SJSA1 (cell line): ENCODE measurements around the gene KAZN. TPM values are rescaled to one million over a fixed set of nuclear protein-coding genes. Genes with fewer than 3 reads are reported as not detected.

Experiments
- DNase-seq, 2 experiments: peaks; one replicate each; pipeline ENCODE4 v3.0.0-alpha.2; 2015 to 2020; ENCODE audit warnings: low spot score in 2 of 2, low read depth in 1 of 2
- H3K27ac ChIP-seq: fragments of 250-450 bp; sonication (Bioruptor Pico); 2 replicates; pipeline ENCODE4 v1.5.1; 2020; ENCODE audit warnings: mild to moderate bottlenecking, moderate library complexity
- H3K27me3 ChIP-seq: fragments of 250-450 bp; sonication (Bioruptor Pico); replicated peaks from 2 replicates; pipeline ENCODE4 v1.5.1; 2020; ENCODE audit warnings: mild to moderate bottlenecking, moderate library complexity
- H3K36me3 ChIP-seq: fragments of 250-450 bp; sonication (Bioruptor Pico); 2 replicates; pipeline ENCODE4 v1.5.1; 2020; ENCODE audit warnings: mild to moderate bottlenecking
- H3K4me1 ChIP-seq: fragments of 250-450 bp; sonication (Bioruptor Pico); replicated peaks from 2 replicates; pipeline ENCODE4 v1.6.1; 2021; ENCODE audit warnings: mild to moderate bottlenecking
- H3K4me3 ChIP-seq: fragments of 250-450 bp; sonication (Bioruptor Pico); 2 replicates; pipeline ENCODE4 v1.5.1; 2020; ENCODE audit warnings: mild to moderate bottlenecking
- H3K9me3 ChIP-seq: fragments of 250-450 bp; sonication (Bioruptor Pico); replicated peaks from 2 replicates; pipeline ENCODE4 v1.5.1; 2020; ENCODE audit warnings: mild to moderate bottlenecking
- total RNA-seq: library from RNA; depleted of rRNA; stranded (reverse); fragments of >200 nt; shearing (Covaris generic); gene quantifications from 2 replicates; pipeline ENCODE4 v1.2.3, GENCODE V29; 2014

Gene KAZN
- total RNA-seq, 1 experiment from 2014 or later = 4.2 TPM

GRCh38 chr1:14666373-14666772 lies 67.9 kb downstream of the KAZN start:
- H3K4me1 ChIP-seq = no peaks in the 10 kb centered on the region
- no peak for DNase-seq
- H3K27me3 ChIP-seq = no peaks in the 10 kb centered on the region
- no peaks in the 10 kb centered on the region for H3K36me3 ChIP-seq
- no peaks in the 10 kb centered on the region for H3K9me3 ChIP-seq
- no peak overlapping the region for H3K4me3 ChIP-seq
- H3K27ac ChIP-seq = no peak overlapping the region

- no peak overlapping the region for H3K27ac ChIP-seq
- no peaks in the 10 kb centered on the region for H3K4me1 ChIP-seq
- H3K36me3 ChIP-seq = no peaks in the 10 kb centered on the region
- no peaks in the 10 kb centered on the region for H3K9me3 ChIP-seq
- no peaks in the 10 kb centered on the region for H3K27me3 ChIP-seq
- DNase-seq = no peak
- no peak overlapping the region for H3K4me3 ChIP-seq
Measured at GRCh38 chr1:14666962-14667650, 68.6 kb downstream of the KAZN start.

GRCh38 chr1:14667651-14667984 lies 69.1 kb downstream of the KAZN start:
- no peak for DNase-seq
- no peaks in the 10 kb centered on the region for H3K27me3 ChIP-seq
- H3K36me3 ChIP-seq = no peaks in the 10 kb centered on the region
- no peak overlapping the region for H3K4me3 ChIP-seq
- H3K9me3 ChIP-seq = no peaks in the 10 kb centered on the region
- no peaks in the 10 kb centered on the region for H3K4me1 ChIP-seq
- no peak overlapping the region for H3K27ac ChIP-seq

GRCh38 chr1:14668538-14668937 lies 70.1 kb downstream of the KAZN start:
- Histone ChIP-seq H3K27me3 (no peaks in the 10 kb centered on the region), H3K27ac (no peak overlapping the region), H3K36me3 (no peaks in the 10 kb centered on the region), H3K9me3 (no peaks in the 10 kb centered on the region), H3K4me1 (no peaks in the 10 kb centered on the region), H3K4me3 (no peak overlapping the region)
- DNase-seq = no peak

GRCh38 chr1:14672005-14672404 lies 73.5 kb downstream of the KAZN start:
- H3K27ac ChIP-seq = no peak overlapping the region

GRCh38 chr1:14674030-14674429 lies 75.5 kb downstream of the KAZN start:
- no peak for DNase-seq
- Histone ChIP-seq H3K27ac (no peak overlapping the region), H3K4me3 (no peak overlapping the region), H3K9me3 (no peaks in the 10 kb centered on the region), H3K4me1 (no peaks in the 10 kb centered on the region), H3K27me3 (no peaks in the 10 kb centered on the region), H3K36me3 (no peaks in the 10 kb centered on the region)

More at GRCh38 chr1:14672005-14672404, 73.5 kb downstream of the KAZN start:
- no peaks in the 10 kb centered on the region for H3K36me3 ChIP-seq
- no peak overlapping the region for H3K4me3 ChIP-seq
- H3K9me3 ChIP-seq = no peaks in the 10 kb centered on the region
- DNase-seq = no peak
- no peaks in the 10 kb centered on the region for H3K27me3 ChIP-seq
- no peaks in the 10 kb centered on the region for H3K4me1 ChIP-seq

- H3K4me3 ChIP-seq = no peak overlapping the region
- DNase-seq = no peak
- H3K9me3 ChIP-seq = no peaks in the 10 kb centered on the region
- H3K27me3 ChIP-seq = no peaks in the 10 kb centered on the region
- H3K4me1 ChIP-seq = no peaks in the 10 kb centered on the region
- H3K36me3 ChIP-seq = no peaks in the 10 kb centered on the region
- H3K27ac ChIP-seq = no peak overlapping the region
Measured at GRCh38 chr1:14676400-14676799, 77.9 kb downstream of the KAZN start.

- Histone ChIP-seq H3K4me1 (no peaks in the 10 kb centered on the region), H3K36me3 (no peaks in the 10 kb centered on the region), H3K9me3 (no peaks in the 10 kb centered on the region), H3K4me3 (no peak overlapping the region), H3K27me3 (no peaks in the 10 kb centered on the region), H3K27ac (no peak overlapping the region)
- DNase-seq = no peak
Measured at GRCh38 chr1:14677292-14677971, 78.9 kb downstream of the KAZN start.

GRCh38 chr1:14678011-14678638 lies 79.6 kb downstream of the KAZN start:
- Histone ChIP-seq H3K27ac (no peak overlapping the region), H3K27me3 (no peaks in the 10 kb centered on the region), H3K4me1 (no peaks in the 10 kb centered on the region), H3K4me3 (no peak overlapping the region), H3K36me3 (no peaks in the 10 kb centered on the region), H3K9me3 (no peaks in the 10 kb centered on the region)
- no peak for DNase-seq

GRCh38 chr1:14679027-14679688 lies 80.7 kb downstream of the KAZN start:
- H3K9me3 ChIP-seq = no peaks in the 10 kb centered on the region
- no peaks in the 10 kb centered on the region for H3K27me3 ChIP-seq
- H3K4me3 ChIP-seq = no peak overlapping the region
- no peaks in the 10 kb centered on the region for H3K4me1 ChIP-seq
- H3K36me3 ChIP-seq = no peaks in the 10 kb centered on the region
- no peak for DNase-seq
- no peak overlapping the region for H3K27ac ChIP-seq

- no peak for DNase-seq
- H3K27ac ChIP-seq = no peak overlapping the region
Measured at GRCh38 chr1:14681182-14681581, 82.7 kb downstream of the KAZN start.

GRCh38 chr1:14682941-14683621 lies 84.6 kb downstream of the KAZN start:
- no peak overlapping the region for H3K4me3 ChIP-seq
- no peaks in the 10 kb centered on the region for H3K27me3 ChIP-seq
- no peaks in the 10 kb centered on the region for H3K4me1 ChIP-seq
- H3K9me3 ChIP-seq = no peaks in the 10 kb centered on the region
- H3K27ac ChIP-seq = no peak overlapping the region
- H3K36me3 ChIP-seq = no peaks in the 10 kb centered on the region
- DNase-seq = no peak

More at GRCh38 chr1:14681182-14681581, 82.7 kb downstream of the KAZN start:
- Histone ChIP-seq H3K4me1 (no peaks in the 10 kb centered on the region), H3K4me3 (no peak overlapping the region), H3K27me3 (no peaks in the 10 kb centered on the region), H3K36me3 (no peaks in the 10 kb centered on the region), H3K9me3 (no peaks in the 10 kb centered on the region)

- Histone ChIP-seq H3K4me3 (no peak overlapping the region), H3K36me3 (no peaks in the 10 kb centered on the region), H3K27me3 (no peaks in the 10 kb centered on the region), H3K27ac (no peak overlapping the region), H3K9me3 (no peaks in the 10 kb centered on the region), H3K4me1 (no peaks in the 10 kb centered on the region)
- DNase-seq = no peak
Measured at GRCh38 chr1:14685078-14685477, 86.6 kb downstream of the KAZN start.
